Measurements from ENCODE around the gene GRSF1. TPM values are rescaled to one million over a fixed set of nuclear protein-coding genes. Genes with fewer than 3 reads are reported as not detected.

The GRSF1 gene
- total RNA-seq, 6 donors from 2014 or later: 25.9 to 59.1 (median 50.0) TPM

DNA sequence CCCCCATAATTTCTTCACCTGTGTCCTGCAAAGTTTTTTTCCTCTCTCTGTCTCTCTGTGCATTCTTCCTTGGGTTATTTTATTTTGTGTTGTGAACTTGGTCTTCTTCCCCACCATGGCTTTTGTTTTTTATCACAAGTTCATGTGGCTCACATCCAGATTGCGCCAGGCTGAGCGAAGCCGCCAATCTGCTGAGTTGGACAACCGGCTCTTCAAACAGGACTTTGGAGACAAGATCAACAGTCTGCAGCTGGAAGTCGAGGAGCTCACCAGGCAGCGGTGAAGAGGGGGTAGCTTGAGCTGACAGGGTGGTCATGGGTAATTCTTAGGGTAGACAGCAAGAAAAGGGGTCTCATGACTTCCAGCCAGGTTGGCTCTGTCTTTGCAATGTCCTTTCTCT, 46.1 kb downstream of the GRSF1 start:
- Histone ChIP-seq H3K36me3 (peaks cover 11 to 78% (median 28%) of the 10 kb centered on the region in 4 donors), H3K27me3 (no peaks in the 10 kb centered on the region), H3K4me3 (no peak overlapping the region), H3K4me1 (no peaks in the 10 kb centered on the region), H3K27ac (no peak overlapping the region), H3K9me3 (no peaks in the 10 kb centered on the region)
- TF ChIP-seq POLR2A (IDR thresholded peaks at IDR 0.05) (no peak), EP300 (IDR thresholded peaks at IDR 0.05) (no peak), POLR2AphosphoS5 (IDR thresholded peaks at IDR 0.05) (no peak)
- TF ChIP-seq, protein P1, sequence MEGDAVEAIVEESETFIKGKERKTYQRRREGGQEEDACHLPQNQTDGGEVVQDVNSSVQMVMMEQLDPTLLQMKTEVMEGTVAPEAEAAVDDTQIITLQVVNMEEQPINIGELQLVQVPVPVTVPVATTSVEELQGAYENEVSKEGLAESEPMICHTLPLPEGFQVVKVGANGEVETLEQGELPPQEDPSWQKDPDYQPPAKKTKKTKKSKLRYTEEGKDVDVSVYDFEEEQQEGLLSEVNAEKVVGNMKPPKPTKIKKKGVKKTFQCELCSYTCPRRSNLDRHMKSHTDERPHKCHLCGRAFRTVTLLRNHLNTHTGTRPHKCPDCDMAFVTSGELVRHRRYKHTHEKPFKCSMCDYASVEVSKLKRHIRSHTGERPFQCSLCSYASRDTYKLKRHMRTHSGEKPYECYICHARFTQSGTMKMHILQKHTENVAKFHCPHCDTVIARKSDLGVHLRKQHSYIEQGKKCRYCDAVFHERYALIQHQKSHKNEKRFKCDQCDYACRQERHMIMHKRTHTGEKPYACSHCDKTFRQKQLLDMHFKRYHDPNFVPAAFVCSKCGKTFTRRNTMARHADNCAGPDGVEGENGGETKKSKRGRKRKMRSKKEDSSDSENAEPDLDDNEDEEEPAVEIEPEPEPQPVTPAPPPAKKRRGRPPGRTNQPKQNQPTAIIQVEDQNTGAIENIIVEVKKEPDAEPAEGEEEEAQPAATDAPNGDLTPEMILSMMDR (IDR thresholded peaks at IDR 0.05): no peak
- 94 to 98% methylated on average over 6 of the region's 6 CpGs for WGBS, 2 donors
- DNase-seq (no peak), ATAC-seq (ENCODE audit: low FRiP score in 2 of 2) (no peak)

DNA sequence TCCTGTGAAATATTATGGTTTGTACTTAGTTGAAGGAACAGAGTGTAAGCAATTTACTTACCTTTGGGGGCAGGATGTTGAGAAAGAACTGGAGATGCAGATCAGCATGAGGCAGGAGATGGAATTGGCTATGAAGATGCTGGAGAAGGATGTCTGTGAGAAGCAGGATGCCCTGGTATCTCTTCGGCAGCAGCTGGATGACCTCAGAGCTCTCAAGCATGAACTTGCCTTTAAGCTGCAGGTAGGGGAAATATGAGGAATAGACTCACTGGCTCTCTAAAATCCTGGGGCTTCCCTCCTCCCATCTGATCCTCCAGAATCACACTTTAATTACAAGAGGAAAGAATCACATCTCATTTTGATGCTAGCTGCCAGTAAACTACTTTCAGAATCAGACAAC, 51.0 kb downstream of the GRSF1 start:
- TF ChIP-seq, protein P1 (IDR thresholded peaks at IDR 0.05): no peak
- TF ChIP-seq POLR2AphosphoS5 (IDR thresholded peaks at IDR 0.05) (no peak), EP300 (IDR thresholded peaks at IDR 0.05) (no peak), POLR2A (IDR thresholded peaks at IDR 0.05) (no peak)
- ATAC-seq (ENCODE audit: low FRiP score in 2 of 2): no peak
- H3K4me3 ChIP-seq: no peak overlapping the region

DNA sequence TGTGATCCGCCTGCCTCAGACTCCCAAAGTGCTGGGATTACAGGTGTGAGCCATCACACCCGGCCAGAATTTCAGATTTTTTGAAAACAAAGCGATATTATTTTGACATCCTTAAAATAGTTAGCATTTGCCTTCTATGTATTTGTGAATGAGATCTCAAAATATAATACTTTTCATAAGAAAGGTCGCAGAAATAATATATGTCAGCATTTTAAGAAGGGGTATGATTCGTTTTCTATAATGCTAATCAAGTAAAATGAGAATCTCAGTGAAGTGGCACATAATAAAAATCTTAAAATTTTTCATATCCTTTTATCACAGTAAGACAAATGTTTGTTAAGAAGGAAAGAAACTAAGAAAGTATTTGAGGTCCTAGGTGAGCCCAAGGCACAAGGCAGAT, 52.2 kb downstream of the GRSF1 start:
- H3K27me3 ChIP-seq: no peaks in the 10 kb centered on the region
- TF ChIP-seq EP300 (IDR thresholded peaks at IDR 0.05): no peak
- TF ChIP-seq, protein P1 (IDR thresholded peaks at IDR 0.05): no peak
- no peak for TF ChIP-seq POLR2A (IDR thresholded peaks at IDR 0.05)
- peaks cover 9 to 75% (median 27%) of the 10 kb centered on the region in 4 donors for H3K36me3 ChIP-seq
- ATAC-seq (ENCODE audit: low FRiP score in 2 of 2) (no peak), DNase-seq (no peak)
- H3K27ac ChIP-seq: no peak overlapping the region
- H3K9me3 ChIP-seq: no peaks in the 10 kb centered on the region
- WGBS, 2 donors: 97 to 99% methylated on average over 5 of the region's 5 CpGs
- H3K4me1 ChIP-seq: no peaks in the 10 kb centered on the region
- no peak overlapping the region for H3K4me3 ChIP-seq

More for the DNA sequence above, 51.0 kb downstream of the GRSF1 start:
- H3K36me3 ChIP-seq: peaks cover 9 to 75% (median 29%) of the 10 kb centered on the region in 4 donors
- H3K27me3 ChIP-seq: no peaks in the 10 kb centered on the region
- 89% methylated on average over 1 of the region's 1 CpG for WGBS, 2 donors
- no peaks in the 10 kb centered on the region for H3K4me1 ChIP-seq
- H3K9me3 ChIP-seq: no peaks in the 10 kb centered on the region
- no peak for DNase-seq
- H3K27ac ChIP-seq: no peak overlapping the region

DNA sequence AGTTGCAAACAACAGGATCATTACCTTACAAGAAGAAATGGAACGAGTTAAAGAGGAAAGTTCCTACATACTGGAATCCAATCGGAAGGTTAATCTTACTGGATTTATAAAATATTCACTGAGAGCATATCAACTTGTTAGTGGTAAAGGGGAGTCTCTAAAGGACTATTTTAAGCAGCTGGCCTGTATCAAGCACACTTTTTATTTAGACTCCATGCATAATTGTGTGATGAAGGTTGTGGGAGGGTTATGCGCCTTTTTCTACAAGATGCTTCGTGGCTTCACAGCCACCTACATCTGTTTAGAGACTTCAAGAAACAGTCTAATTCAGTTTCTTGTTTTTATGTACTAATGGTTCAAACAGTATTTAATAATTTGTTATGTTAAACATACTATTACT, 56.6 kb downstream of the GRSF1 start:
- Histone ChIP-seq H3K27me3 (no peaks in the 10 kb centered on the region), H3K27ac (no peak overlapping the region), H3K4me1 (peaks cover 7 to 14% (median 11%) of the 10 kb centered on the region in 4 donors), H3K9me3 (no peaks in the 10 kb centered on the region), H3K4me3 (no peak overlapping the region), H3K36me3 (peaks cover 0 to 45% (median 16%) of the 10 kb centered on the region in 4 donors)
- TF ChIP-seq POLR2AphosphoS5 (IDR thresholded peaks at IDR 0.05): no peak
- TF ChIP-seq, protein P1 (IDR thresholded peaks at IDR 0.05): no peak
- TF ChIP-seq EP300 (IDR thresholded peaks at IDR 0.05): no peak
- TF ChIP-seq POLR2A (IDR thresholded peaks at IDR 0.05): no peak
- 87 to 89% methylated on average over 4 of the region's 4 CpGs for WGBS, 2 donors
- no peak for DNase-seq
- ATAC-seq (ENCODE audit: low FRiP score in 2 of 2): no peak

DNA sequence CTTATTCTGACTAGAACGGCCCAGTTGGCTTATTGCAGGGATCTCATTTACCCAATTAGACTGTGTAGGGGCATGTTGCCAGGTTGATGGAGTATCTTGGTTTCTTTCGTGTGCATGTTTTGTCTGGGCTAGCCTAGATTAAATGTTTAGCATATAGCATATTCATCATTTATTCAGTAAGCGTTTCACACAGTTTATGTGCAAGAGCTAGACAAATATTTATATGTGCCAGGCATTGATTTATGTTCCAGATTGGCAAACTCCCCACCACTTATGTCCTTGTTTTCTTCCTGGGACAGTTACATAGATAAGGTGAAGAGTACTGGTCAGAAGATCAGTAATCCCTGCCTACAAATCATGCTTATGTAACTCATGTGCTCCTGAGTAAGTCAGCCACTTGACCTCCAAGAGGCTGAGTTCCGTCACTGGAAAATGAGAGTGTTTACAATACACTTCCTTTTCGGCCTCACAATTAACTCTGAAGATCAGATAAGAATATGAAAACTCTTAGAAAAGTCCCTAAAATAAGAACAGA, 60.7 kb downstream of the GRSF1 start:
- WGBS, 2 donors: 37 to 39% methylated on average over 5 of the region's 5 CpGs
- ATAC-seq (ENCODE audit: low FRiP score in 2 of 2): peak; percentile 78 to 87

More for the DNA sequence above, 60.7 kb downstream of the GRSF1 start:
- no peaks in the 10 kb centered on the region for H3K27me3 ChIP-seq
- H3K9me3 ChIP-seq: no peaks in the 10 kb centered on the region
- DNase-seq: peak in 1 of 2 donors; percentile 77
- H3K4me1 ChIP-seq: peaks cover 12 to 14% (median 13%) of the 10 kb centered on the region in 4 donors
- peaks cover 0 to 32% (median 4%) of the 10 kb centered on the region in 4 donors for H3K36me3 ChIP-seq
- H3K4me3 ChIP-seq: no peak overlapping the region
- TF ChIP-seq POLR2A (IDR thresholded peaks at IDR 0.05) (no peak), POLR2AphosphoS5 (IDR thresholded peaks at IDR 0.05) (peak; percentile 38 to 61), EP300 (IDR thresholded peaks at IDR 0.05) (peak in 1 of 4 donors; percentile 89)
- TF ChIP-seq, protein P1 (IDR thresholded peaks at IDR 0.05): no peak
- H3K27ac ChIP-seq: peak overlapping the region; percentile 62 to 77 (median 73)

All from upper lobe of left lung (tissue), 6 donors.